HepG2 (cell line): ENCODE results near the gene ETV5. TPM values are rescaled to one million over a fixed set of nuclear protein-coding genes. Genes with fewer than 3 reads are reported as not detected.
A peak's percentile ranks its signal among the peaks of the same experiment; 100 is the strongest.

Experiments
- ATAC-seq: fragments of 200-7000 bp; cut with Tn5 transposase; 3 replicates; pipeline ENCODE4 v1.9.1; 2020; ENCODE audit warnings: mild to moderate bottlenecking, moderate library complexity
- BruUV-seq: library from RNA; stranded (reverse); fragments of 400-500 nt; replicated peaks from 2 replicates; lab custom pipeline; 2021; lab: Mats Ljungman, UMichigan
- CTCF ChIA-PET: fragments of 300-600 bp; formaldehyde crosslinking; extraction: SDS; loops from one replicate; lab custom pipeline; 2021; ENCODE audit warnings: low total read pairs, inconsistent platforms, low intra/inter-chr PET ratio; lab: Yijun Ruan, JAX
- POLR2A ChIA-PET: fragments of 350-600 bp; sonication (Branson Sonifier 250); formaldehyde crosslinking; loops from one replicate; lab custom pipeline; 2020; ENCODE audit warnings: antibody characterized with exemption, inconsistent platforms; lab: Yijun Ruan, JAX
- DNase-seq: peaks from one replicate; pipeline ENCODE4 v3.0.0-alpha.2; 2015; ENCODE audit warnings: low spot score
- FAIRE-seq: peaks from 3 replicates; lab custom pipeline; 2011; peaks lifted over from hg19 to GRCh38; lab: Jason Lieb, UNC
- H2AFZ ChIP-seq: one replicate; pipeline ENCODE4 v1.6.1; 2011; ENCODE audit warnings: low read length, inconsistent platforms
- H3K27ac ChIP-seq: fragments of 300-600 bp; 3 replicates; pipeline ENCODE4 v1.8.0; 2011; ENCODE audit warnings: mixed run types, mild to moderate bottlenecking, mixed read lengths, low read length, inconsistent platforms; ENCODE audit not compliant: insufficient read depth; ENCODE audit errors: extremely low read length
- H3K27me3 ChIP-seq, 2 experiments: fragments of 200-600 bp in 1 of 2; 2 replicates in 1 of 2; 3 replicates in 1 of 2; pipeline versions ENCODE4 v1.6.0 to v1.8.0; 2011; ENCODE audit warnings: low read length in 2 of 2, mild to moderate bottlenecking in 2 of 2, moderate library complexity in 2 of 2, inconsistent platforms in 1 of 2; ENCODE audit not compliant: insufficient read depth in 2 of 2, control insufficient read depth in 1 of 2
- H3K36me3 ChIP-seq, 2 experiments: fragments of 200-600 bp in 1 of 2; replicated peaks in 1 of 2; 2 replicates in 1 of 2; 3 replicates in 1 of 2; pipeline versions ENCODE4 v1.5.1 to v1.8.0; 2011; ENCODE audit warnings: low read length in 2 of 2, inconsistent platforms in 1 of 2; ENCODE audit not compliant: insufficient read depth in 2 of 2, control insufficient read depth in 1 of 2
- H3K4me1 ChIP-seq: 2 replicates; pipeline ENCODE4 v1.5.1; 2012; ENCODE audit warnings: low read length, inconsistent platforms; ENCODE audit not compliant: insufficient read depth
- H3K4me2 ChIP-seq: 2 replicates; pipeline ENCODE4 v1.6.0; 2011; ENCODE audit warnings: low read depth, low read length, inconsistent platforms
- H3K4me3 ChIP-seq, 3 experiments: fragments of 200-600 bp in 1 of 3; sonication (generic), shearing (Covaris generic) in 1 of 3; replicated peaks in 1 of 3; 2 replicates each; pipeline ENCODE4 v1.5.1; 2011 to 2016; ENCODE audit warnings: low read length in 3 of 3, inconsistent platforms in 2 of 3, low read depth in 2 of 3, mild to moderate bottlenecking in 2 of 3, control low read depth in 1 of 3, mixed read lengths in 1 of 3; ENCODE audit not compliant: insufficient read depth in 1 of 3
- H3K79me2 ChIP-seq: one replicate; pipeline ENCODE4 v1.6.1; 2011; ENCODE audit warnings: low read length, inconsistent platforms; ENCODE audit not compliant: insufficient read depth
- H3K9ac ChIP-seq: 2 replicates; pipeline ENCODE4 v1.6.0; 2011; ENCODE audit warnings: mild to moderate bottlenecking, low read depth, low read length, inconsistent platforms; ENCODE audit not compliant: insufficient read depth
- H3K9me3 ChIP-seq: 2 replicates; pipeline ENCODE4 v1.5.1; 2012; ENCODE audit warnings: mild to moderate bottlenecking, low read length
- H4K20me1 ChIP-seq: 2 replicates; pipeline ENCODE4 v1.6.0; 2011; ENCODE audit warnings: inconsistent platforms, mild to moderate bottlenecking, low read length, moderate library complexity; ENCODE audit not compliant: insufficient read depth
- AHR ChIP-seq: IDR thresholded peaks from 2 replicates; pipeline ENCODE4 v1.6.1; 2018; ENCODE audit warnings: missing genetic modification reagents, missing compliant biosample characterization
- ATF7-NPFF ChIP-seq: sonication (generic); formaldehyde crosslinking; IDR thresholded peaks from 2 replicates; pipeline ENCODE4 v1.8.1; 2023; ENCODE audit warnings: mild to moderate bottlenecking, low read depth, missing genetic modification reagents, moderate library complexity
- BCL3 ChIP-seq: sonication (generic); formaldehyde crosslinking; IDR thresholded peaks from 2 replicates; pipeline ENCODE4 v1.5.1; 2020; ENCODE audit warnings: mild to moderate bottlenecking, missing genetic modification reagents, moderate library complexity
- DNMT1 ChIP-seq: sonication (generic); formaldehyde crosslinking; IDR thresholded peaks from 2 replicates; pipeline ENCODE4 v1.5.1; 2020; ENCODE audit warnings: mild to moderate bottlenecking, missing genetic modification reagents
- FOXA3 ChIP-seq: IDR thresholded peaks from 2 replicates; pipeline ENCODE4 v1.6.1; 2016; ENCODE audit warnings: missing genetic modification reagents, missing compliant biosample characterization
- NR2C2 ChIP-seq: sonication (generic); formaldehyde crosslinking; IDR thresholded peaks from 2 replicates; pipeline ENCODE4 v1.4.0; 2020; ENCODE audit warnings: missing genetic modification reagents, mild to moderate bottlenecking, moderate library complexity, borderline replicate concordance
- NR2F2 ChIP-seq: IDR thresholded peaks from 2 replicates; pipeline ENCODE4 v1.6.1; 2012; ENCODE audit warnings: low read depth, inconsistent platforms, borderline replicate concordance
- NR2F6 ChIP-seq, 2 experiments: IDR thresholded peaks; 2 replicates each; pipeline ENCODE4 v1.6.1; 2016; ENCODE audit warnings: antibody characterized with exemption in 1 of 2, mild to moderate bottlenecking in 1 of 2
- PRPF4 ChIP-seq: fragments of 200-400 bp; formaldehyde crosslinking; IDR thresholded peaks from 2 replicates; pipeline ENCODE4 v1.6.1; 2016; ENCODE audit warnings: low read length, low read depth; ENCODE audit not compliant: poor library complexity, severe bottlenecking
- REXO4 ChIP-seq: sonication (generic); formaldehyde crosslinking; IDR thresholded peaks from 2 replicates; pipeline ENCODE4 v1.8.0; 2022; ENCODE audit warnings: missing genetic modification reagents, mild to moderate bottlenecking, borderline replicate concordance
- RORA ChIP-seq: sonication (generic); formaldehyde crosslinking; IDR thresholded peaks from 2 replicates; pipeline ENCODE4 v1.5.0; 2020; ENCODE audit warnings: mild to moderate bottlenecking, missing genetic modification reagents, moderate library complexity
- SMARCC2 ChIP-seq: fragments of 450-650 bp; IDR thresholded peaks from 2 replicates; pipeline ENCODE4 v1.6.1; 2017; ENCODE audit warnings: antibody characterized with exemption, mild to moderate bottlenecking
- SP1 ChIP-seq, 2 experiments: fragments of 450-650 bp in 1 of 2; sonication (generic) in 1 of 2; formaldehyde crosslinking in 1 of 2; IDR thresholded peaks; 2 replicates each; pipeline versions ENCODE4 v1.4.0 to v1.6.1; 2016 to 2020; ENCODE audit warnings: missing genetic modification reagents in 1 of 2
- TARDBP ChIP-seq: sonication (generic); formaldehyde crosslinking; IDR thresholded peaks from 2 replicates; pipeline ENCODE4 v1.8.0; 2022; ENCODE audit warnings: mild to moderate bottlenecking, missing genetic modification reagents
- YEATS4 ChIP-seq: sonication (generic); formaldehyde crosslinking; IDR thresholded peaks from 2 replicates; pipeline ENCODE4 v1.4.0; 2020; ENCODE audit warnings: missing genetic modification reagents, borderline replicate concordance
- ZMYM2 ChIP-seq: sonication (generic); formaldehyde crosslinking; IDR thresholded peaks from 2 replicates; pipeline ENCODE4 v1.8.0; 2022; ENCODE audit warnings: mild to moderate bottlenecking, missing genetic modification reagents
- ZNF12 ChIP-seq: sonication (generic); formaldehyde crosslinking; IDR thresholded peaks from 2 replicates; pipeline ENCODE4 v1.5.0; 2020; ENCODE audit warnings: missing genetic modification reagents
- ZNF530 ChIP-seq: sonication (generic); formaldehyde crosslinking; IDR thresholded peaks from 2 replicates; pipeline ENCODE4 v1.5.0; 2020; ENCODE audit warnings: low read depth, mild to moderate bottlenecking, missing genetic modification reagents
- ZNF562 ChIP-seq: sonication (generic); formaldehyde crosslinking; IDR thresholded peaks from 2 replicates; pipeline ENCODE4 v1.8.0; 2022; ENCODE audit warnings: missing genetic modification reagents, borderline replicate concordance
- WGBS: methylation state at CpG from one replicate; pipeline ENCODE4 v1.1.6; 2017; ENCODE audit warnings: low lambda C conversion rate; 5-methylcytosine and 5-hydroxymethylcytosine counted together
- in situ Hi-C: cut with HindIII; loops from 2 replicates; pipeline ENCODE4 v1.10.0; 2017; ENCODE audit warnings: low pct_unique_long_range_greater_than_20kb; ENCODE audit not compliant: extremely low pct_ligation_motif_present
- intact Hi-C: fragments of 100-400 bp; cut with micrococcal nuclease; formaldehyde crosslinking; loops from one replicate; pipeline ENCODE4 v1.10.0; 2022; ENCODE audit not compliant: unreplicated experiment
- polyA plus RNA-seq, 8 experiments: library from polyadenylated mRNA; depleted of rRNA in 3 of 8; stranded (reverse) in 7 of 8; unstranded in 1 of 8; fragments of >200 nt; fragmentation: Illumina TruSeq in 4 of 8; extraction: Trizol in 4 of 8; gene quantifications; 2 replicates each; pipeline versions ENCODE4 v1.2.1 to v1.2.3, GENCODE V29; 2011 to 2016; ENCODE audit warnings: low read depth in 4 of 8, missing spikeins in 1 of 8, mixed read lengths in 1 of 8; ENCODE audit not compliant: insufficient read depth in 1 of 8
- total RNA-seq, 5 experiments: library from RNA; depleted of rRNA; stranded (reverse); fragments of >200 nt; fragmentation: Illumina TruSeq; extraction: Trizol; gene quantifications; 2 replicates each; pipeline ENCODE4 v1.2.3, GENCODE V29; 2016; ENCODE audit warnings: low read depth in 1 of 5

Gene ETV5
- total and polyA plus RNA-seq, 2 of the 13 experiments (the other 11 are each of a cell fraction or from before 2014, with no cell fraction given): 52.9 to 57.2 TPM

- TF ChIP-seq AHR (CRISPR knock-in tag) (no peak), FOXA3 (CRISPR knock-in tag) (no peak), ZNF562 (CRISPR knock-in tag) (no peak), ATF7-NPFF (CRISPR knock-in tag) (no peak)
These were observed 28.3 kb upstream of the ETV5 start (continued) for GRCh38 chr3:186137051-186137685.

GRCh38 chr3:186133980-186134379 lies 25.1 kb upstream of the ETV5 start:
- BruUV-seq: no TSS peak
- Histone ChIP-seq H3K4me2 (no peak overlapping the region), H3K4me3 (no peak overlapping the region), H3K9me3 (no peaks in the 10 kb centered on the region), H3K9ac (no peak overlapping the region), H3K4me1 (peaks cover 23% of the 10 kb centered on the region), H3K27ac (no peak overlapping the region), H4K20me1 (no peaks in the 10 kb centered on the region), H2AFZ (no peak overlapping the region), H3K36me3 (no peaks in the 10 kb centered on the region), H3K79me2 (no peaks in the 10 kb centered on the region), H3K27me3 (no peaks in the 10 kb centered on the region)
- peak; percentile 45; the same call in 1 of the 2 replicates for TF ChIP-seq NR2C2 (CRISPR knock-in tag)
- TF ChIP-seq REXO4 (CRISPR knock-in tag): no peak
- peak; percentile 49; the same call in 1 of the 2 replicates for TF ChIP-seq NR2F2
- TF ChIP-seq ZNF12: 0 out of 2 replicates have a peak, but pooled peaks have one; percentile 32
- no peak for TF ChIP-seq DNMT1 (CRISPR knock-in tag)
- no peak for TF ChIP-seq PRPF4
- TF ChIP-seq ZNF530 (CRISPR knock-in tag): no peak
- no peak for TF ChIP-seq SP1 (IDR thresholded peaks at IDR 0.05)
- TF ChIP-seq SP1 (CRISPR knock-in tag; IDR thresholded peaks at IDR 0.05): no peak
- peak; percentile 64; the same call in 1 of the 2 replicates for TF ChIP-seq NR2F6 (IDR thresholded peaks at IDR 0.05)
- peak; percentile 38; the same call in 1 of the 2 replicates for TF ChIP-seq NR2F6 (CRISPR knock-in tag; IDR thresholded peaks at IDR 0.05)
- no peak for TF ChIP-seq TARDBP
- TF ChIP-seq RORA (CRISPR knock-in tag): no peak
- no peak for TF ChIP-seq ZMYM2 (CRISPR knock-in tag)
- no peak for TF ChIP-seq YEATS4
- TF ChIP-seq SMARCC2: no peak
- no peak for TF ChIP-seq BCL3 (CRISPR knock-in tag)
- WGBS: 50% methylated on average over 5 of the region's 5 CpGs
- intact Hi-C loops: no loop called here
- ATAC-seq (peak; percentile 50), FAIRE-seq (no peak), DNase-seq (peak; percentile 14)
- ChIA-PET CTCF (no interaction called here), POLR2A (interaction anchor here (1.5 kb wide), 1 partner anchor 25 kb away, joined by 5 read pairs; the partner anchor contains the start of gene ETV5)
- in situ Hi-C loops: no loop called here
